SK-N-SH (cell line): ENCODE data around the gene TXNDC17. TPM values are rescaled to one million over a fixed set of nuclear protein-coding genes. Genes with fewer than 3 reads are reported as not detected.

Experiments used
- CTCF ChIA-PET: fragments of 300-600, 350-600 bp; formaldehyde crosslinking; extraction: SDS; loops from one replicate; lab custom pipeline; 2021; lab: Yijun Ruan, JAX
- POLR2A ChIA-PET: fragments of 350-600 bp; sonication (Branson Sonifier 250); formaldehyde crosslinking; extraction: SDS; loops from one replicate; lab custom pipeline; 2020; ENCODE audit warnings: antibody characterized with exemption, inconsistent platforms; lab: Yijun Ruan, JAX
- DNase-seq: peaks from one replicate; pipeline ENCODE4 v3.0.0; 2012
- H2AFZ ChIP-seq: fragments of 200-600 bp; sonication (generic); 2 replicates; pipeline ENCODE4 v1.8.1; 2016; ENCODE audit warnings: antibody characterized with exemption, mild to moderate bottlenecking, low read depth
- H3F3A ChIP-seq: fragments of 200-600 bp; sonication (generic); replicated peaks from 2 replicates; pipeline ENCODE3; 2016; ENCODE audit warnings: antibody characterized with exemption, mild to moderate bottlenecking; ENCODE audit not compliant: insufficient read depth
- H3K27ac ChIP-seq, 2 experiments: fragments of 200-500 bp in 1 of 2; fragments of 200-600 bp in 1 of 2; sonication (Bioruptor generic) in 1 of 2; sonication (generic), shearing (Covaris generic) in 1 of 2; 2 replicates each; pipeline versions ENCODE4 v1.5.1 to v1.6.1; 2014 to 2016; ENCODE audit warnings: low read depth in 2 of 2, inconsistent platforms in 1 of 2, low read length in 1 of 2, mild to moderate bottlenecking in 1 of 2, mixed read lengths in 1 of 2
- H3K27me3 ChIP-seq: fragments of 200-600 bp; sonication (generic), shearing (Covaris generic); 2 replicates; pipeline ENCODE4 v1.6.1; 2016; ENCODE audit warnings: mixed run types; ENCODE audit not compliant: insufficient read depth
- H3K36me3 ChIP-seq, 2 experiments: fragments of 200-500 bp in 1 of 2; fragments of 200-600 bp in 1 of 2; sonication (Bioruptor generic) in 1 of 2; sonication (generic) in 1 of 2; replicated peaks in 1 of 2; 2 replicates each; pipeline versions ENCODE3 to v1.5.1; 2014 to 2016; ENCODE audit warnings: low read length in 1 of 2, mild to moderate bottlenecking in 1 of 2; ENCODE audit not compliant: insufficient read depth in 2 of 2, control insufficient read depth in 1 of 2
- H3K4me1 ChIP-seq, 2 experiments: fragments of 200-500 bp in 1 of 2; fragments of 200-600 bp in 1 of 2; sonication (Bioruptor generic) in 1 of 2; sonication (generic), shearing (Covaris generic) in 1 of 2; 2 replicates each; pipeline versions ENCODE4 v1.5.1 to v1.6.1; 2014 to 2016; ENCODE audit warnings: low read depth in 1 of 2, low read length in 1 of 2, mixed run types in 1 of 2; ENCODE audit not compliant: insufficient read depth in 2 of 2, control insufficient read depth in 1 of 2
- H3K4me2 ChIP-seq: fragments of 200-600 bp; sonication (generic), shearing (Covaris generic); 2 replicates; pipeline ENCODE4 v1.6.1; 2017; ENCODE audit warnings: mixed run types
- H3K4me3 ChIP-seq, 2 experiments: fragments of 200-500 bp in 1 of 2; fragments of 200-600 bp in 1 of 2; sonication (Bioruptor generic) in 1 of 2; sonication (generic), shearing (Covaris generic) in 1 of 2; 2 replicates each; pipeline versions ENCODE4 v1.5.1 to v1.8.1; 2014 to 2016; ENCODE audit warnings: low read depth in 2 of 2, inconsistent platforms in 1 of 2, low read length in 1 of 2, mild to moderate bottlenecking in 1 of 2, mixed read lengths in 1 of 2, moderate library complexity in 1 of 2
- H3K79me2 ChIP-seq: fragments of 200-600 bp; sonication (generic); 2 replicates; pipeline ENCODE4 v1.8.1; 2017; ENCODE audit warnings: mild to moderate bottlenecking; ENCODE audit not compliant: insufficient read depth
- H3K9ac ChIP-seq: fragments of 200-600 bp; sonication (generic); 2 replicates; pipeline ENCODE4 v1.6.1; 2017; ENCODE audit warnings: mixed run types
- H3K9me2 ChIP-seq: fragments of 200-600 bp; sonication (generic); 2 replicates; pipeline ENCODE4 v1.6.1; 2017; ENCODE audit warnings: mixed run types
- H3K9me3 ChIP-seq: fragments of 200-600 bp; sonication (generic); 2 replicates; pipeline ENCODE4 v1.6.1; 2017; ENCODE audit warnings: mixed run types, mild to moderate bottlenecking, moderate library complexity
- H4K20me1 ChIP-seq: fragments of 200-600 bp; sonication (generic); 2 replicates; pipeline ENCODE4 v1.6.1; 2017; ENCODE audit warnings: mild to moderate bottlenecking, mixed run types; ENCODE audit not compliant: insufficient read depth
- CHD2 ChIP-seq: fragments of 150-350 bp; IDR thresholded peaks from 2 replicates; pipeline ENCODE4 v1.6.1; 2018; ENCODE audit warnings: low read length; ENCODE audit not compliant: partially characterized antibody
- ELF1 ChIP-seq: IDR thresholded peaks from 2 replicates; pipeline ENCODE4 v1.4.0; 2012
- EP300 ChIP-seq, 2 experiments: IDR thresholded peaks; 2 replicates each; pipeline versions ENCODE4 v1.4.0 to v1.6.1; 2012; ENCODE audit warnings: borderline replicate concordance in 1 of 2, low read depth in 1 of 2, low read length in 1 of 2
- FOXM1 ChIP-seq: IDR thresholded peaks from 2 replicates; pipeline ENCODE4 v1.4.0; 2012; ENCODE audit warnings: low read depth, mild to moderate bottlenecking
- GABPA ChIP-seq: IDR thresholded peaks from 2 replicates; pipeline ENCODE4 v1.4.0; 2012; ENCODE audit warnings: low read depth, mild to moderate bottlenecking
- IRF3 ChIP-seq: fragments of 150-350 bp; IDR thresholded peaks from 2 replicates; pipeline ENCODE4 v1.6.1; 2016; ENCODE audit warnings: mild to moderate bottlenecking, low read depth, low read length
- JUND ChIP-seq: IDR thresholded peaks from 2 replicates; pipeline ENCODE4 v1.4.0; 2012
- MEF2A ChIP-seq: IDR thresholded peaks from 2 replicates; pipeline ENCODE4 v1.4.0; 2012; ENCODE audit warnings: low read depth, borderline replicate concordance
- MXI1 ChIP-seq: IDR thresholded peaks from 2 replicates; pipeline ENCODE4 v1.6.1; 2012; ENCODE audit warnings: mild to moderate bottlenecking, low read depth, low read length, improper control_type of control experiment
- PBX3 ChIP-seq: IDR thresholded peaks from 2 replicates; pipeline ENCODE4; 2012
- RAD21 ChIP-seq: IDR thresholded peaks from 2 replicates; pipeline ENCODE4 v1.6.1; 2012; ENCODE audit warnings: mild to moderate bottlenecking, low read length
- RCOR1 ChIP-seq: fragments of 150-350 bp; IDR thresholded peaks from 2 replicates; pipeline ENCODE4 v1.6.1; 2017; ENCODE audit warnings: antibody characterized with exemption, low read length
- REST ChIP-seq: IDR thresholded peaks from 2 replicates; pipeline ENCODE4 v1.6.1; 2012; ENCODE audit warnings: mild to moderate bottlenecking, low read depth, low read length, moderate library complexity
- RXRA ChIP-seq: IDR thresholded peaks from 2 replicates; pipeline ENCODE4 v1.4.0; 2012; ENCODE audit warnings: low read depth, mild to moderate bottlenecking, borderline replicate concordance
- SIN3A ChIP-seq: IDR thresholded peaks from 2 replicates; pipeline ENCODE4 v1.6.1; 2012; ENCODE audit warnings: low read depth, mild to moderate bottlenecking, low read length, moderate library complexity, borderline replicate concordance
- TAF1 ChIP-seq: IDR thresholded peaks from 2 replicates; pipeline ENCODE4 v1.6.1; 2012; ENCODE audit warnings: low read depth, mild to moderate bottlenecking, low read length, moderate library complexity, borderline replicate concordance
- USF1 ChIP-seq: IDR thresholded peaks from 2 replicates; pipeline ENCODE4 v1.4.0; 2012; ENCODE audit warnings: low read depth, borderline replicate concordance
- USF2 ChIP-seq: fragments of 150-350 bp; IDR thresholded peaks from 2 replicates; pipeline ENCODE4 v1.6.1; 2017; ENCODE audit warnings: antibody characterized with exemption, low read length, low read depth, borderline replicate concordance
- YY1 ChIP-seq: IDR thresholded peaks from 2 replicates; pipeline ENCODE4 v1.4.0; 2012; ENCODE audit warnings: low read depth, mild to moderate bottlenecking
- WGBS: methylation state at CpG from one replicate; pipeline ENCODE4 v1.1.6; 2017; ENCODE audit warnings: low lambda C conversion rate; 5-methylcytosine and 5-hydroxymethylcytosine counted together
- polyA plus RNA-seq, 3 experiments: library from polyadenylated mRNA; depleted of rRNA; stranded (reverse); fragments of >200 nt; gene quantifications; 2 replicates each; pipeline ENCODE4 v1.2.3, GENCODE V29; 2012

The TXNDC17 gene
- polyA plus RNA-seq, 1 of the 3 experiments (the other 2 are of a cell fraction), result 644 TPM

- TF ChIP-seq USF2, result no peak
- no peak for TF ChIP-seq RAD21
- no peak for TF ChIP-seq GABPA
Measured at GRCh38 chr17:6674586-6674985, 33.7 kb downstream of the TXNDC17 start (continued).

- Histone ChIP-seq H3K27ac (no peak overlapping the region), H3K9ac (no peak overlapping the region), H3K36me3 (no peaks in the 10 kb centered on the region), H3F3A (no peaks in the 10 kb centered on the region), H2AFZ (no peak overlapping the region), H3K9me2 (no peaks in the 10 kb centered on the region), H3K4me3 (no peak overlapping the region), H3K4me1 (no peaks in the 10 kb centered on the region), H3K27me3 (peaks cover 81% of the 10 kb centered on the region), H3K79me2 (no peaks in the 10 kb centered on the region), H4K20me1 (no peaks in the 10 kb centered on the region), H3K9me3 (no peaks in the 10 kb centered on the region), H3K4me2 (no peak overlapping the region)
- DNase-seq, result no peak
- ChIA-PET POLR2A (no interaction called here), CTCF (interaction anchor here (1.4 kb wide), 1 partner anchor 9 kb away, joined by 6 read pairs; no protein-coding TSS in a partner anchor)
- TF ChIP-seq SIN3A (no peak), EP300 (IDR thresholded peaks at IDR 0.05; ENCODE audit: borderline replicate concordance in 1 of 2, low read depth in 1 of 2, low read length in 1 of 2) (no peak), TAF1 (no peak), REST (no peak), YY1 (no peak)
- 38% methylated on average over 6 of the region's 11 CpGs for WGBS
Measured at GRCh38 chr17:6675201-6675825, 34.5 kb downstream of the TXNDC17 start.

- Histone ChIP-seq H4K20me1 (no peaks in the 10 kb centered on the region), H2AFZ (no peak overlapping the region), H3F3A (no peaks in the 10 kb centered on the region), H3K4me1 (no peaks in the 10 kb centered on the region), H3K27me3 (peaks cover 86% of the 10 kb centered on the region), H3K9me3 (no peaks in the 10 kb centered on the region), H3K9ac (no peak overlapping the region), H3K27ac (no peak overlapping the region), H3K4me2 (no peak overlapping the region), H3K36me3 (no peaks in the 10 kb centered on the region), H3K79me2 (no peaks in the 10 kb centered on the region), H3K4me3 (no peak overlapping the region), H3K9me2 (no peaks in the 10 kb centered on the region)
- POLR2A ChIA-PET, result no interaction called here
- WGBS, result 16% methylated on average over 3 of the region's 6 CpGs
- CTCF ChIA-PET, result interaction anchor here (0.8 to 1.8 kb wide), 2 partner anchors 10 to 25 kb away, joined by 3 to 12 read pairs; no protein-coding TSS in a partner anchor
- no peak for DNase-seq
- TF ChIP-seq ELF1, result no peak
- TF ChIP-seq RXRA, result no peak
- no peak for TF ChIP-seq TAF1
- no peak for TF ChIP-seq MEF2A
- no peak for TF ChIP-seq CHD2
- TF ChIP-seq USF1, result no peak
- TF ChIP-seq JUND, result no peak
- TF ChIP-seq IRF3, result no peak
- no peak for TF ChIP-seq SIN3A
- no peak for TF ChIP-seq FOXM1
- TF ChIP-seq RCOR1, result no peak
- no peak for TF ChIP-seq MXI1
- no peak for TF ChIP-seq RAD21
- no peak for TF ChIP-seq PBX3
Measured at GRCh38 chr17:6676802-6677157, 35.9 kb downstream of the TXNDC17 start.
